ENCODE data around the gene RMND5A. TPM values are rescaled to one million over a fixed set of nuclear protein-coding genes. Genes with fewer than 3 reads are reported as not detected.

RMND5A gene
- total RNA-seq, 4 donors from 2014 or later = 40.6 to 94.7 (median 68.5) TPM

DNA sequence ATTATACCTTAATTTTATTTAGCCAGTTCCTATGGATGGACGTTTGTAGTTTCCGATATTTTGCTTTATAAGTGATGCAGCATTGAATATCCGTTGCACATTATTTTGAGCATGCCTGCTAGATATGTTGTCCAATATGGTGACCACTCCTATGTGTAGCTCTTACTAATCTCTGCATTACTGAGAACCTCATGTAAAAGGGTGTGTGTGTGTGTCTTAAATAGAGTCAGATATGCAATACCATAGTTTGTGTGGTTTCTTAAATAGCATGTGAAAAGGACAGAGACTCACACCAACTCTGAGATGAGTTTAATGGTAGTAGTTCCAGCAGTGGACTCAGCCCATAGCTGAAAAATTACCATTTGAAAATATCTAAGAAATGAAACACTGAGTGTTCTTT, 38.3 kb downstream of the RMND5A start:
- Histone ChIP-seq H3K27ac (no peak overlapping the region), H3K4me3 (no peak overlapping the region), H3K9me3 (no peaks in the 10 kb centered on the region), H3K27me3 (no peaks in the 10 kb centered on the region), H3K4me1 (no peaks in the 10 kb centered on the region), H3K36me3 (peaks cover 12% of the 10 kb centered on the region)
- TF ChIP-seq, protein P1, sequence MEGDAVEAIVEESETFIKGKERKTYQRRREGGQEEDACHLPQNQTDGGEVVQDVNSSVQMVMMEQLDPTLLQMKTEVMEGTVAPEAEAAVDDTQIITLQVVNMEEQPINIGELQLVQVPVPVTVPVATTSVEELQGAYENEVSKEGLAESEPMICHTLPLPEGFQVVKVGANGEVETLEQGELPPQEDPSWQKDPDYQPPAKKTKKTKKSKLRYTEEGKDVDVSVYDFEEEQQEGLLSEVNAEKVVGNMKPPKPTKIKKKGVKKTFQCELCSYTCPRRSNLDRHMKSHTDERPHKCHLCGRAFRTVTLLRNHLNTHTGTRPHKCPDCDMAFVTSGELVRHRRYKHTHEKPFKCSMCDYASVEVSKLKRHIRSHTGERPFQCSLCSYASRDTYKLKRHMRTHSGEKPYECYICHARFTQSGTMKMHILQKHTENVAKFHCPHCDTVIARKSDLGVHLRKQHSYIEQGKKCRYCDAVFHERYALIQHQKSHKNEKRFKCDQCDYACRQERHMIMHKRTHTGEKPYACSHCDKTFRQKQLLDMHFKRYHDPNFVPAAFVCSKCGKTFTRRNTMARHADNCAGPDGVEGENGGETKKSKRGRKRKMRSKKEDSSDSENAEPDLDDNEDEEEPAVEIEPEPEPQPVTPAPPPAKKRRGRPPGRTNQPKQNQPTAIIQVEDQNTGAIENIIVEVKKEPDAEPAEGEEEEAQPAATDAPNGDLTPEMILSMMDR (IDR thresholded peaks at IDR 0.05) = no peak
- no peak for TF ChIP-seq POLR2AphosphoS5 (IDR thresholded peaks at IDR 0.05)
- no peak for TF ChIP-seq POLR2A (IDR thresholded peaks at IDR 0.05)
- TF ChIP-seq EP300 (IDR thresholded peaks at IDR 0.05) = no peak
- 87% methylated on average over 3 of the region's 3 CpGs for WGBS
- no peak for DNase-seq (ENCODE audit: low spot score in 2 of 2)

DNA sequence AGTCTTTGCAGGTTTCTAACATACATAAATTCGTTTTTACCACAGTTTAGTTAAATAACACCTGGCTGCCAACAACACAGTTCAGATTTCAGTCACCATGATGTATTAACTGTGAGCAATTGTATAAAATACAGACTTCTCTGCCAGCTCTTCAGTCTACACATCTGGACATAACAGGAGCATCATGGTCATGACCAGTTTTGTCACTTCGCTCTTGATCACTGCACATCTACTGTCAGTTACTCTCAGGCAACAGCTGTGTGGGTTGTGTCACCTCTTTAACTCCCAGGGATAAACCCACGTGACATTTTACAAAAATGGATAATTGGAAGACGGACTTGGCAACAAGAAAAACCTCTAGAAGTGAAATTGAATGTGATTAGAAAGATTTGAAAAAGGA, 40.3 kb downstream of the RMND5A start:
- no peak overlapping the region for H3K27ac ChIP-seq
- no peak overlapping the region for H3K4me3 ChIP-seq
- no peaks in the 10 kb centered on the region for H3K27me3 ChIP-seq
- H3K9me3 ChIP-seq = no peaks in the 10 kb centered on the region
- TF ChIP-seq, protein P1 (IDR thresholded peaks at IDR 0.05) = no peak
- TF ChIP-seq POLR2A (IDR thresholded peaks at IDR 0.05) (no peak), EP300 (IDR thresholded peaks at IDR 0.05) (no peak), POLR2AphosphoS5 (IDR thresholded peaks at IDR 0.05) (no peak)
- H3K36me3 ChIP-seq = peaks cover 5% of the 10 kb centered on the region
- WGBS = 87% methylated on average over 4 of the region's 4 CpGs
- no peaks in the 10 kb centered on the region for H3K4me1 ChIP-seq
- no peak for DNase-seq (ENCODE audit: low spot score in 2 of 2)

DNA sequence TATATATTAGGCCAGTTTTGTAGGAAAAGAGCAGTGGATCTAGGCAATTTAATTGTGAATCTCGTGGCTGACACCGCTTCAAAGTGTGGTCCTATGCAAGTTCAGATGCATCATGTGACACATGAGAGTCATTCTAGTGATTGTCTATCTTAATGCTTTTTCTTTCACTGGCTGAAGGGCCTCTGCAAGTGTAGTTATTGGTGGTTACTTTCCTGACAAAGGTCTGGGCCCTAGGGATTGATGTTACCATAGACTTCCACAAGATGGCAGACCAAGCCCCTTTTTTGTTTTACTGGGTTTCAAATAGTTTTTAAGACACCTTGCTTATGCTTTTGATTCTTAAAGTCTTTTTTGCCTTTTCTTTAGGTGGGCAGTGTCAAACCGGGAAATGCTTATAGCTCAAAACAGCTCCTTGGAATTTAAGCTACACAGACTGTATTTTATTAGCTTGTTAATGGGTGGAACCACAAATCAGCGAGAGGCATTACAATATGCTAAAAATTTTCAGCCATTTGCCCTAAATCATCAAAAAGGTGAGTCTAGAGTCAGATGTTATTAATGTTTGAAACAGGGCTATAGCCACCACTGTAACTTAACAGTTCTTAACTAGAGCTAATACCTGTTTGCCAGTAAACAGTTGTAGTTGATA, 44.7 kb downstream of the RMND5A start:
- Histone ChIP-seq H3K4me1 (no peaks in the 10 kb centered on the region), H3K27ac (no peak overlapping the region), H3K9me3 (no peaks in the 10 kb centered on the region), H3K27me3 (no peaks in the 10 kb centered on the region), H3K36me3 (peaks cover 19% of the 10 kb centered on the region), H3K4me3 (no peak overlapping the region)
- 74% methylated on average over 4 of the region's 4 CpGs for WGBS
- TF ChIP-seq, protein P1 (IDR thresholded peaks at IDR 0.05) = peak in 1 of 2 donors; percentile 55
- no peak for TF ChIP-seq POLR2AphosphoS5 (IDR thresholded peaks at IDR 0.05)
- no peak for DNase-seq (ENCODE audit: low spot score in 2 of 2)

DNA sequence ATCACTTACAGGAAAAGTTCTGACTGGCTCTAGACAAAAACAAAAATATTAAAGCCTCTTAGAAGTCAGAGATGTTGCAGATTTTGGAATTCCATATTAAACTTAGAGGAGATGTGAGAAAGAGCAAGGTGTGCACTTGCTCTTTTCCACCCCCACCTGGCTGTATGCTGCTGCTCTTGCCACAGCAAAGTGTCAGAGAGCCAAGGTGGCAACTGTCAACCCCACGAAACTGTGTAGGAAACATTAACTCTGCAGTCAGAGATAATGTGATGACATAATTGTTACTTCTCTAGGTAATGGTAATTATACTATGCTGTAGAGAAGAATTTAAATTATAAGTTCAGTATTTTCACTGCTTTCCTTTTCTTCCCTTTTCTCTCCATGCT, 45.2 kb downstream of the RMND5A start:
- no peak overlapping the region for H3K4me3 ChIP-seq
- H3K9me3 ChIP-seq = no peaks in the 10 kb centered on the region
- TF ChIP-seq, protein P1 (IDR thresholded peaks at IDR 0.05) = no peak
- no peak for TF ChIP-seq POLR2AphosphoS5 (IDR thresholded peaks at IDR 0.05)
- no peak for TF ChIP-seq POLR2A (IDR thresholded peaks at IDR 0.05)
- TF ChIP-seq EP300 (IDR thresholded peaks at IDR 0.05) = no peak
- no peaks in the 10 kb centered on the region for H3K4me1 ChIP-seq
- WGBS = 66% methylated on average over 1 of the region's 1 CpG
- no peak overlapping the region for H3K27ac ChIP-seq
- DNase-seq (ENCODE audit: low spot score in 2 of 2) = no peak
- no peaks in the 10 kb centered on the region for H3K27me3 ChIP-seq
- peaks cover 22% of the 10 kb centered on the region for H3K36me3 ChIP-seq

DNA sequence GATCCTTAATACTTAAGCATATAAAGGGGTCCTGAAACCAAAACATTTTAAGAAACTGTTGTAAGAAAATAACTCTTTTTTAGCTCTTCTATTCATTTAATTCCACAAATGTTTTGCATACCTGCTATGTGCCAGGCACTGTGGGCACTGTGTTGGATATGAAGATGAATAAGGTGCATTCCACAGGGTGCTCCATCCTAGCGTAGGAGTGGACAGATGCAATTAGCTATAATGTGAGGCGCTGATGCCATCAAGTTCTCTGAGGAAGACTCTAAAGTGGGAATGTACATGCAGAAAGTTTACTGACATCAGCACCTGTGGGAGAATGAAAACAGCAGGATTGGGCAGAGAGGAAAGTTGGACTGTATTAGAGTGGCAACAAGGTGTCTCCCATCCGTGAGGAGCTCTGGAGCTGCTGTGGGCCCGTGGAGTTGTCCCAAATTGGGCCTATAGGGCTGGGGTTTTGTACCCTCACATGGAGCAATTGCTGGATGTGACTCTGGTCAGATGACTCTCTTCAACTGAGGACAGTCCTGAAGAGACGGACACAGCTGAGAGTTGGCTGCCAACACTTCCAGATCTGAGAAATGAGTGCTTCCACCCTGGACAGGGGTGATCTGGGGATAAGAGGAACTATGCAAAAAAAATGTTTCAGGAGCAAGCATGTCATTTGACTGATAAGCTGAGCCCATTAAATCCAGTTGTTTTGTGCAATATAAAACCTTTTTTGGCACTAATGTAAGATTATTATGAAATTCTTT, 48.3 kb downstream of the RMND5A start:
- no peak overlapping the region for H3K4me3 ChIP-seq
- no peaks in the 10 kb centered on the region for H3K4me1 ChIP-seq
- H3K9me3 ChIP-seq = no peaks in the 10 kb centered on the region
- WGBS = 89% methylated on average over 5 of the region's 5 CpGs
- peaks cover 48% of the 10 kb centered on the region for H3K36me3 ChIP-seq
- H3K27ac ChIP-seq = no peak overlapping the region
- no peak for DNase-seq (ENCODE audit: low spot score in 2 of 2)
- TF ChIP-seq POLR2AphosphoS5 (IDR thresholded peaks at IDR 0.05) (no peak), POLR2A (IDR thresholded peaks at IDR 0.05) (no peak), EP300 (IDR thresholded peaks at IDR 0.05) (no peak)
- TF ChIP-seq, protein P1 (IDR thresholded peaks at IDR 0.05) = no peak
- no peaks in the 10 kb centered on the region for H3K27me3 ChIP-seq
